AG08396 (cell line): ENCODE measurements around the gene RAD17.

Experiments used
- DNase-seq: peaks from one replicate; pipeline ENCODE4 v3.0.0; 2012; ENCODE audit warnings: low spot score, mixed read lengths

Gene RAD17

GRCh38 chr5:69462170-69462569 lies 92.6 kb downstream of the RAD17 start:
- no peak for DNase-seq
